SK-N-SH (cell line): ENCODE measurements around the gene WHRN. TPM values are rescaled to one million over a fixed set of nuclear protein-coding genes. Genes with fewer than 3 reads are reported as not detected.

Experiments used
- CTCF ChIA-PET: fragments of 300-600, 350-600 bp; formaldehyde crosslinking; extraction: SDS; loops from one replicate; lab custom pipeline; 2021; lab: Yijun Ruan, JAX
- POLR2A ChIA-PET: fragments of 350-600 bp; sonication (Branson Sonifier 250); formaldehyde crosslinking; extraction: SDS; loops from one replicate; lab custom pipeline; 2020; ENCODE audit warnings: antibody characterized with exemption, inconsistent platforms; lab: Yijun Ruan, JAX
- DNase-seq: peaks from one replicate; pipeline ENCODE4 v3.0.0; 2012
- H2AFZ ChIP-seq: fragments of 200-600 bp; sonication (generic); 2 replicates; pipeline ENCODE4 v1.8.1; 2016; ENCODE audit warnings: antibody characterized with exemption, mild to moderate bottlenecking, low read depth
- H3F3A ChIP-seq: fragments of 200-600 bp; sonication (generic); replicated peaks from 2 replicates; pipeline ENCODE3; 2016; ENCODE audit warnings: antibody characterized with exemption, mild to moderate bottlenecking; ENCODE audit not compliant: insufficient read depth
- H3K27ac ChIP-seq, 2 experiments: fragments of 200-500 bp in 1 of 2; fragments of 200-600 bp in 1 of 2; sonication (Bioruptor generic) in 1 of 2; sonication (generic), shearing (Covaris generic) in 1 of 2; 2 replicates each; pipeline versions ENCODE4 v1.5.1 to v1.6.1; 2014 to 2016; ENCODE audit warnings: low read depth in 2 of 2, inconsistent platforms in 1 of 2, low read length in 1 of 2, mild to moderate bottlenecking in 1 of 2, mixed read lengths in 1 of 2
- H3K27me3 ChIP-seq: fragments of 200-600 bp; sonication (generic), shearing (Covaris generic); 2 replicates; pipeline ENCODE4 v1.6.1; 2016; ENCODE audit warnings: mixed run types; ENCODE audit not compliant: insufficient read depth
- H3K36me3 ChIP-seq, 2 experiments: fragments of 200-500 bp in 1 of 2; fragments of 200-600 bp in 1 of 2; sonication (Bioruptor generic) in 1 of 2; sonication (generic) in 1 of 2; replicated peaks in 1 of 2; 2 replicates each; pipeline versions ENCODE3 to v1.5.1; 2014 to 2016; ENCODE audit warnings: low read length in 1 of 2, mild to moderate bottlenecking in 1 of 2; ENCODE audit not compliant: insufficient read depth in 2 of 2, control insufficient read depth in 1 of 2
- H3K4me1 ChIP-seq, 2 experiments: fragments of 200-500 bp in 1 of 2; fragments of 200-600 bp in 1 of 2; sonication (Bioruptor generic) in 1 of 2; sonication (generic), shearing (Covaris generic) in 1 of 2; 2 replicates each; pipeline versions ENCODE4 v1.5.1 to v1.6.1; 2014 to 2016; ENCODE audit warnings: low read depth in 1 of 2, low read length in 1 of 2, mixed run types in 1 of 2; ENCODE audit not compliant: insufficient read depth in 2 of 2, control insufficient read depth in 1 of 2
- H3K4me2 ChIP-seq: fragments of 200-600 bp; sonication (generic), shearing (Covaris generic); 2 replicates; pipeline ENCODE4 v1.6.1; 2017; ENCODE audit warnings: mixed run types
- H3K4me3 ChIP-seq, 2 experiments: fragments of 200-500 bp in 1 of 2; fragments of 200-600 bp in 1 of 2; sonication (Bioruptor generic) in 1 of 2; sonication (generic), shearing (Covaris generic) in 1 of 2; 2 replicates each; pipeline versions ENCODE4 v1.5.1 to v1.8.1; 2014 to 2016; ENCODE audit warnings: low read depth in 2 of 2, inconsistent platforms in 1 of 2, low read length in 1 of 2, mild to moderate bottlenecking in 1 of 2, mixed read lengths in 1 of 2, moderate library complexity in 1 of 2
- H3K79me2 ChIP-seq: fragments of 200-600 bp; sonication (generic); 2 replicates; pipeline ENCODE4 v1.8.1; 2017; ENCODE audit warnings: mild to moderate bottlenecking; ENCODE audit not compliant: insufficient read depth
- H3K9ac ChIP-seq: fragments of 200-600 bp; sonication (generic); 2 replicates; pipeline ENCODE4 v1.6.1; 2017; ENCODE audit warnings: mixed run types
- H3K9me2 ChIP-seq: fragments of 200-600 bp; sonication (generic); 2 replicates; pipeline ENCODE4 v1.6.1; 2017; ENCODE audit warnings: mixed run types
- H3K9me3 ChIP-seq: fragments of 200-600 bp; sonication (generic); 2 replicates; pipeline ENCODE4 v1.6.1; 2017; ENCODE audit warnings: mixed run types, mild to moderate bottlenecking, moderate library complexity
- H4K20me1 ChIP-seq: fragments of 200-600 bp; sonication (generic); 2 replicates; pipeline ENCODE4 v1.6.1; 2017; ENCODE audit warnings: mild to moderate bottlenecking, mixed run types; ENCODE audit not compliant: insufficient read depth
- CHD2 ChIP-seq: fragments of 150-350 bp; IDR thresholded peaks from 2 replicates; pipeline ENCODE4 v1.6.1; 2018; ENCODE audit warnings: low read length; ENCODE audit not compliant: partially characterized antibody
- CTCF ChIP-seq: fragments of 200-600 bp; sonication (generic); IDR thresholded peaks from 2 replicates; pipeline ENCODE4 v1.6.1; 2017; ENCODE audit warnings: antibody characterized with exemption, mild to moderate bottlenecking, moderate library complexity
- EP300 ChIP-seq, 2 experiments: IDR thresholded peaks; 2 replicates each; pipeline versions ENCODE4 v1.4.0 to v1.6.1; 2012; ENCODE audit warnings: borderline replicate concordance in 1 of 2, low read depth in 1 of 2, low read length in 1 of 2
- FOSL2 ChIP-seq: IDR thresholded peaks from 2 replicates; pipeline ENCODE4 v1.4.0; 2012; ENCODE audit warnings: low read depth, mild to moderate bottlenecking, moderate library complexity, borderline replicate concordance
- MAX ChIP-seq: IDR thresholded peaks from 2 replicates; pipeline ENCODE4 v1.4.0; 2012; ENCODE audit warnings: low read depth
- MXI1 ChIP-seq: IDR thresholded peaks from 2 replicates; pipeline ENCODE4 v1.6.1; 2012; ENCODE audit warnings: mild to moderate bottlenecking, low read depth, low read length, improper control_type of control experiment
- RFX5 ChIP-seq: IDR thresholded peaks from 2 replicates; pipeline ENCODE4 v1.6.1; 2012; ENCODE audit warnings: mild to moderate bottlenecking, improper control_type of control experiment, low read length
- RXRA ChIP-seq: IDR thresholded peaks from 2 replicates; pipeline ENCODE4 v1.4.0; 2012; ENCODE audit warnings: low read depth, mild to moderate bottlenecking, borderline replicate concordance
- ZBTB33 ChIP-seq: IDR thresholded peaks from 2 replicates; pipeline ENCODE4 v1.4.0; 2012; ENCODE audit warnings: low read depth, borderline replicate concordance
- WGBS: methylation state at CpG from one replicate; pipeline ENCODE4 v1.1.6; 2017; ENCODE audit warnings: low lambda C conversion rate; 5-methylcytosine and 5-hydroxymethylcytosine counted together
- polyA plus RNA-seq, 3 experiments: library from polyadenylated mRNA; depleted of rRNA; stranded (reverse); fragments of >200 nt; gene quantifications; 2 replicates each; pipeline ENCODE4 v1.2.3, GENCODE V29; 2012
- TF ChIP-seq, protein P1 (sequence below): IDR thresholded peaks from 2 replicates; pipeline ENCODE4 v1.6.1; 2012; ENCODE audit warnings: mild to moderate bottlenecking, low read depth, low read length, moderate library complexity
- TF ChIP-seq, protein P2 (sequence below): fragments of 150-350 bp; IDR thresholded peaks from 2 replicates; pipeline ENCODE4 v1.6.1; 2017; ENCODE audit warnings: antibody characterized with exemption, low read length, low read depth, borderline replicate concordance

Gene WHRN
- polyA plus RNA-seq, 1 of the 3 experiments (the other 2 are of a cell fraction), result 4.6 TPM

DNA sequence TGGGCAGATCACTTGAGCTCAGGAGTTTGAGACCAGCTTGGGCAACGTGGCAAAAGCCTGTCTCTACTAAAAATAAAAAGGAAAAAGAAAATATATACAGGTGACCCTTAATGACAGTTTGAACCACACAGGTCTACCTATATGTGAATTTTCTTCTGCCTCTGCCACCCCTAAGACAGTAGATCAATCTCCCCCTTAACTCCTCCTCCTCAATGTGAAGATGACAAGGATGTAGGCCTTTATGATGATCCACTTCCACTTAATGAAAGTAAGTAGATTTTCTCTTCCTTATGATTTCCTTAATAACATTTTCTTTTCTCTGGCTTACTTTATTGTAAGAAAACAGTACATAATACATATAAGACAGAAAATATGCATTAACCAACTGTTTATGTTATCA is 120.9 kb downstream of the WHRN start:
- POLR2A ChIA-PET, result no interaction called here
- H3K4me1 ChIP-seq, result peaks cover 6 to 11% of the 10 kb centered on the region in 2 experiments; a peak in 3 of 4 replicates
- H3K9me3 ChIP-seq, result no peaks in the 10 kb centered on the region
- no peaks in the 10 kb centered on the region for H3K36me3 ChIP-seq
- H3F3A ChIP-seq, result no peaks in the 10 kb centered on the region
- peak overlapping the region; percentile 78; the same call in 1 of the 2 replicates for H2AFZ ChIP-seq
- H3K4me3 ChIP-seq, result no peak overlapping the region
- H4K20me1 ChIP-seq, result no peaks in the 10 kb centered on the region
- no peak overlapping the region for H3K9ac ChIP-seq
- TF ChIP-seq, protein P1, sequence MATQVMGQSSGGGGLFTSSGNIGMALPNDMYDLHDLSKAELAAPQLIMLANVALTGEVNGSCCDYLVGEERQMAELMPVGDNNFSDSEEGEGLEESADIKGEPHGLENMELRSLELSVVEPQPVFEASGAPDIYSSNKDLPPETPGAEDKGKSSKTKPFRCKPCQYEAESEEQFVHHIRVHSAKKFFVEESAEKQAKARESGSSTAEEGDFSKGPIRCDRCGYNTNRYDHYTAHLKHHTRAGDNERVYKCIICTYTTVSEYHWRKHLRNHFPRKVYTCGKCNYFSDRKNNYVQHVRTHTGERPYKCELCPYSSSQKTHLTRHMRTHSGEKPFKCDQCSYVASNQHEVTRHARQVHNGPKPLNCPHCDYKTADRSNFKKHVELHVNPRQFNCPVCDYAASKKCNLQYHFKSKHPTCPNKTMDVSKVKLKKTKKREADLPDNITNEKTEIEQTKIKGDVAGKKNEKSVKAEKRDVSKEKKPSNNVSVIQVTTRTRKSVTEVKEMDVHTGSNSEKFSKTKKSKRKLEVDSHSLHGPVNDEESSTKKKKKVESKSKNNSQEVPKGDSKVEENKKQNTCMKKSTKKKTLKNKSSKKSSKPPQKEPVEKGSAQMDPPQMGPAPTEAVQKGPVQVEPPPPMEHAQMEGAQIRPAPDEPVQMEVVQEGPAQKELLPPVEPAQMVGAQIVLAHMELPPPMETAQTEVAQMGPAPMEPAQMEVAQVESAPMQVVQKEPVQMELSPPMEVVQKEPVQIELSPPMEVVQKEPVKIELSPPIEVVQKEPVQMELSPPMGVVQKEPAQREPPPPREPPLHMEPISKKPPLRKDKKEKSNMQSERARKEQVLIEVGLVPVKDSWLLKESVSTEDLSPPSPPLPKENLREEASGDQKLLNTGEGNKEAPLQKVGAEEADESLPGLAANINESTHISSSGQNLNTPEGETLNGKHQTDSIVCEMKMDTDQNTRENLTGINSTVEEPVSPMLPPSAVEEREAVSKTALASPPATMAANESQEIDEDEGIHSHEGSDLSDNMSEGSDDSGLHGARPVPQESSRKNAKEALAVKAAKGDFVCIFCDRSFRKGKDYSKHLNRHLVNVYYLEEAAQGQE, result no peak
- TF ChIP-seq EP300 (IDR thresholded peaks at IDR 0.05; ENCODE audit: borderline replicate concordance in 1 of 2, low read depth in 1 of 2, low read length in 1 of 2) (no peak), CHD2 (no peak), RXRA (no peak), CTCF (no peak), FOSL2 (no peak), MAX (no peak), RFX5 (no peak), ZBTB33 (no peak), MXI1 (no peak)
- TF ChIP-seq, protein P2, sequence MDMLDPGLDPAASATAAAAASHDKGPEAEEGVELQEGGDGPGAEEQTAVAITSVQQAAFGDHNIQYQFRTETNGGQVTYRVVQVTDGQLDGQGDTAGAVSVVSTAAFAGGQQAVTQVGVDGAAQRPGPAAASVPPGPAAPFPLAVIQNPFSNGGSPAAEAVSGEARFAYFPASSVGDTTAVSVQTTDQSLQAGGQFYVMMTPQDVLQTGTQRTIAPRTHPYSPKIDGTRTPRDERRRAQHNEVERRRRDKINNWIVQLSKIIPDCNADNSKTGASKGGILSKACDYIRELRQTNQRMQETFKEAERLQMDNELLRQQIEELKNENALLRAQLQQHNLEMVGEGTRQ, result no peak
- 55% methylated on average over 1 of the region's 1 CpG for WGBS
- CTCF ChIA-PET, result interaction anchor here (1.5 to 1.8 kb wide), 2 partner anchors 10 to 13 kb away, joined by 3 to 4 read pairs; no protein-coding TSS in a partner anchor
- DNase-seq, result no peak
- H3K27ac ChIP-seq, result no peak overlapping the region
- H3K9me2 ChIP-seq, result no peaks in the 10 kb centered on the region
- H3K4me2 ChIP-seq, result no peak overlapping the region
- no peaks in the 10 kb centered on the region for H3K79me2 ChIP-seq
- H3K27me3 ChIP-seq, result no peaks in the 10 kb centered on the region
